Panc1 (cell line): ENCODE data around the gene ADCY9.

Experiments
- CTCF ChIP-seq: fragments of 450-650 bp; IDR thresholded peaks from 2 replicates; pipeline ENCODE4 v1.5.1; 2017; ENCODE audit warnings: mild to moderate bottlenecking
- POLR2AphosphoS5 ChIP-seq: IDR thresholded peaks from 2 replicates; pipeline ENCODE4 v1.6.1; 2012; ENCODE audit warnings: mild to moderate bottlenecking, low read depth, low read length, moderate library complexity
- SIN3A ChIP-seq: IDR thresholded peaks from 2 replicates; pipeline ENCODE4 v1.6.1; 2012; ENCODE audit warnings: low read depth, mild to moderate bottlenecking, low read length, moderate library complexity, borderline replicate concordance; ENCODE audit not compliant: insufficient read depth

GRCh38 chr16:4070936-4071335, 45.3 kb downstream of the ADCY9 start:
- TF ChIP-seq CTCF, result no peak
- no peak for TF ChIP-seq POLR2AphosphoS5
- no peak for TF ChIP-seq SIN3A
